IPS DF 6.9 (cell line): Measurements from ENCODE around the gene MYH9.

Experiments used
- DNase-seq: peaks from one replicate; pipeline ENCODE4 v3.0.0-alpha.2; 2013; ENCODE audit warnings: low read depth, low spot score
- H3K27ac ChIP-seq: one replicate; pipeline ENCODE4 v1.5.1; 2013; ENCODE audit warnings: low read length, control low read depth
- H3K27me3 ChIP-seq: 2 replicates; pipeline ENCODE4 v1.6.1; 2013; ENCODE audit warnings: mild to moderate bottlenecking, low read length; ENCODE audit not compliant: control insufficient read depth, insufficient read depth
- H3K36me3 ChIP-seq: 2 replicates; pipeline ENCODE4 v1.6.1; 2013; ENCODE audit warnings: low read length; ENCODE audit not compliant: control insufficient read depth, insufficient read depth
- H3K4me1 ChIP-seq: 2 replicates; pipeline ENCODE4 v1.6.1; 2013; ENCODE audit warnings: low read length; ENCODE audit not compliant: control insufficient read depth, insufficient read depth
- H3K4me3 ChIP-seq: 2 replicates; pipeline ENCODE4 v1.5.1; 2013; ENCODE audit warnings: mild to moderate bottlenecking, low read length
- H3K9me3 ChIP-seq: 2 replicates; pipeline ENCODE4 v1.6.1; 2013; ENCODE audit warnings: low read length, inconsistent platforms; ENCODE audit not compliant: control insufficient read depth, insufficient read depth
- WGBS: extraction: QIAGEN DNeasy Blood & Tissue Kit; methylation state at CpG from one replicate; pipeline ENCODE4 v1.1.7; 2013; ENCODE audit warnings: mixed read lengths, missing lambda C conversion rate; ENCODE audit not compliant: insufficient read length, insufficient coverage; 5-methylcytosine and 5-hydroxymethylcytosine counted together

Gene MYH9

GRCh38 chr22:36374603-36375024 is 13.2 kb downstream of the MYH9 start:
- peaks cover 17% of the 10 kb centered on the region for H3K4me1 ChIP-seq
- no peak overlapping the region for H3K4me3 ChIP-seq
- no CpG with 5 or more reads among the region's 11 CpGs for WGBS
- H3K9me3 ChIP-seq: no peaks in the 10 kb centered on the region
- DNase-seq: no peak
- H3K36me3 ChIP-seq: no peaks in the 10 kb centered on the region
- H3K27me3 ChIP-seq: no peaks in the 10 kb centered on the region
- H3K27ac ChIP-seq: no peak overlapping the region

GRCh38 chr22:36373258-36373579 is 14.5 kb downstream of the MYH9 start:
- Histone ChIP-seq H3K4me1 (peaks cover 24% of the 10 kb centered on the region), H3K4me3 (no peak overlapping the region), H3K27me3 (no peaks in the 10 kb centered on the region), H3K36me3 (no peaks in the 10 kb centered on the region), H3K9me3 (no peaks in the 10 kb centered on the region), H3K27ac (no peak overlapping the region)
- no peak for DNase-seq
- WGBS: no CpG with 5 or more reads among the region's 7 CpGs

DNA sequence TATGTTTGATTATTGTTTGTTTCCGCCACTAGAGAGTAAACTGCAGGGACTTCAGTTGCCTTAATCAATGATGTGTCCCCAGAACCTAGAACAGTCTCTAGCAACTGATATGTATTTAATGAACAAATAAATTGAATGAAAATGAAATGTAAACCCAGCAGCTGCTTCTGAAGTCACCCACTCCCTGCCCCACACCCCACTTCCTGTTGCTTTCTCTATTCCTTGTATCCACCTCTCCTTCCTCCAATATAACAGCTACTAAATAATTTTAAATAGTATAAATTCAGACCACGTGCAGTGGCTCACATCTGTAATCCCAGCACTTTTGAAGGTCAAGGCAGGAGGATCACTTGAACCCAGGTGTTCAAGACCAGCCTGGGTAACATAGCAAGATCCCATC is 15.8 kb downstream of the MYH9 start:
- peaks cover 33% of the 10 kb centered on the region for H3K4me1 ChIP-seq
- H3K4me3 ChIP-seq: no peak overlapping the region
- no peak for DNase-seq
- no peaks in the 10 kb centered on the region for H3K36me3 ChIP-seq
- no peak overlapping the region for H3K27ac ChIP-seq
- no peaks in the 10 kb centered on the region for H3K9me3 ChIP-seq
- no peaks in the 10 kb centered on the region for H3K27me3 ChIP-seq
- WGBS: no CpG with 5 or more reads among the region's 2 CpGs

- DNase-seq: no peak
- Histone ChIP-seq H3K36me3 (no peaks in the 10 kb centered on the region), H3K27ac (no peak overlapping the region), H3K27me3 (no peaks in the 10 kb centered on the region), H3K9me3 (no peaks in the 10 kb centered on the region), H3K4me3 (no peak overlapping the region), H3K4me1 (peaks cover 34% of the 10 kb centered on the region)
- WGBS: no CpG with 5 or more reads among the region's 11 CpGs
These were observed 17.6 kb downstream of the MYH9 start for GRCh38 chr22:36369922-36370791.

GRCh38 chr22:36369004-36369921 is 18.5 kb downstream of the MYH9 start:
- no peak for DNase-seq
- Histone ChIP-seq H3K4me1 (peaks cover 35% of the 10 kb centered on the region), H3K27me3 (no peaks in the 10 kb centered on the region), H3K9me3 (no peaks in the 10 kb centered on the region), H3K27ac (peak overlapping the region; percentile 7), H3K4me3 (no peak overlapping the region), H3K36me3 (no peaks in the 10 kb centered on the region)
- no CpG with 5 or more reads among the region's 19 CpGs for WGBS

- H3K9me3 ChIP-seq: no peaks in the 10 kb centered on the region
- H3K27ac ChIP-seq: peak overlapping the region; percentile 22
- DNase-seq: peak; percentile 77
- no CpG with 5 or more reads among the region's 13 CpGs for WGBS
- no peak overlapping the region for H3K4me3 ChIP-seq
- no peaks in the 10 kb centered on the region for H3K27me3 ChIP-seq
- peaks cover 36% of the 10 kb centered on the region for H3K4me1 ChIP-seq
- H3K36me3 ChIP-seq: no peaks in the 10 kb centered on the region
These were observed 19.3 kb downstream of the MYH9 start for GRCh38 chr22:36368359-36368983.

DNA sequence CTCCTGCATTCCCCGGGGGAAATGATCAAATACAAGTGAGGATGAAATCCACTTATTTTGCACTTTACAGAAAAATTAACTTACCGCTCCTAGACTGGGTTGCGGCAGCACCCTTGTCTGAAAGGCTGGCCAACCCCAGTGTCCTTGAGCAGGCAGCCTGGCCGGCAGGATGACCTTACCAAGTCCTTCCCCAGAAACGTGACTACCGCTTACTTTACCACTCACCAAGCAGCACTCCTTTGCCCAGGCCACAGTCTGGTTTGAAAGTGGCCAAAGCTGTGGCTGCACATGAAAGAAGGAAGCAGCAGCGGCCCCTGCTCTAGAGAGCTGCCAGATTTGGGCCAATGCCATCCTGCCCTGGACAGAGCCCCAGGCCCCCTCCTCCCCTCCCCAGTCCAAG is 20.3 kb downstream of the MYH9 start:
- Histone ChIP-seq H3K4me1 (peaks cover 31% of the 10 kb centered on the region), H3K27me3 (no peaks in the 10 kb centered on the region), H3K4me3 (no peak overlapping the region), H3K36me3 (no peaks in the 10 kb centered on the region), H3K27ac (no peak overlapping the region), H3K9me3 (no peaks in the 10 kb centered on the region)
- DNase-seq: no peak
- WGBS: no CpG with 5 or more reads among the region's 7 CpGs

GRCh38 chr22:36367066-36367465 is 20.7 kb downstream of the MYH9 start:
- Histone ChIP-seq H3K27ac (no peak overlapping the region), H3K36me3 (no peaks in the 10 kb centered on the region)

GRCh38 chr22:36366291-36366708 is 21.5 kb downstream of the MYH9 start:
- Histone ChIP-seq H3K9me3 (no peaks in the 10 kb centered on the region), H3K27ac (no peak overlapping the region), H3K36me3 (no peaks in the 10 kb centered on the region), H3K4me3 (no peak overlapping the region), H3K27me3 (no peaks in the 10 kb centered on the region), H3K4me1 (peaks cover 31% of the 10 kb centered on the region)
- no CpG with 5 or more reads among the region's 10 CpGs for WGBS
- DNase-seq: no peak

More at GRCh38 chr22:36367066-36367465, 20.7 kb downstream of the MYH9 start:
- DNase-seq: no peak
- Histone ChIP-seq H3K4me3 (no peak overlapping the region), H3K9me3 (no peaks in the 10 kb centered on the region), H3K4me1 (peaks cover 31% of the 10 kb centered on the region), H3K27me3 (no peaks in the 10 kb centered on the region)
- WGBS: no CpG with 5 or more reads among the region's 11 CpGs

DNA sequence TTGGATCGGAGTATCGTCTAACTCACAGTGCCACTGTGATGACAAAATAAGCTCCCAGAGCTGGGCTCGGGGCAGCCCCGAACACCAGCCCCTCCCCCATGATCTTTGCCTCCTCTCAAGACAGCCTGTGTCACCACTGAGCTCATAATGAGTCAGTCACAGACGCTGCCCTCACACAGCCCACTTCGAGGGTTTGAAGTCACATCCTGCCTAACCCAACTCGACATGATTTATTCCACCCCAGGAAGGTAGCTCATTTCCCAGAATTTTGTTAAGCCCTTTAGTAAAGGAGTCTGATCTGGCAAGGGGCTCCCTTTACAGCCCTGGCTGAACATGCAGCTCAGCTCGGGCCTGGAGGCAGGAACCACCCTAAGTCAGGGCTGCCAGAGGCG is 22.8 kb downstream of the MYH9 start:
- WGBS: no CpG with 5 or more reads among the region's 9 CpGs
- DNase-seq: no peak
- Histone ChIP-seq H3K4me1 (peaks cover 29% of the 10 kb centered on the region), H3K27ac (no peak overlapping the region), H3K36me3 (no peaks in the 10 kb centered on the region), H3K4me3 (no peak overlapping the region), H3K27me3 (no peaks in the 10 kb centered on the region), H3K9me3 (no peaks in the 10 kb centered on the region)
